ENCODE measurements around the gene GPR162. TPM values are rescaled to one million over a fixed set of nuclear protein-coding genes. Genes with fewer than 3 reads are reported as not detected.

Gene GPR162
- total RNA-seq, 1 donor from 2014 or later, result not detected

DNA sequence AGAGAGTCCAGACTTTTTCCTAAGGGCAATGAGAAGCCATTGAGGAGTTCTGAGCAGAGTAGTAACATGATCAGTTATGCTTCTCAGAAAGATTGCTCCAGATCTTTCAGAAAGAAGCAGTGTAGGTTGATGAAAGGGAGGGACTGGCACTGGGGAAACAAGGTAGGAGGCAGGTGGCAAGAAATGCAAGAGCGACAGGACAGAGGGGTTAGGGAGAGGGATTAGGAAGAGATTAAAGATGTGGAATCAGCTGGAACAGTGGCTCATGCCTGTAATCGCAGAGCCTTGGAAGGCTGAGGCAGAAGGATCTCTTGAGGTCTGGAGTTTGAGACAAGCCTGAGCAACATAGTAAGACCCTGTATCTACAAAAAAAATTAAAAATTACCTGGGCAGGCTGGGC lies 26.1 kb downstream of the GPR162 start:
- Histone ChIP-seq H3K4me3 (ENCODE audit: low read depth, low read length) (no peak overlapping the region), H3K36me3 (ENCODE audit: control insufficient read depth, insufficient read depth, low read length) (peaks cover 4% of the 10 kb centered on the region), H3K27me3 (ENCODE audit: control insufficient read depth, insufficient read depth, low read length) (no peaks in the 10 kb centered on the region)
- no peak for DNase-seq (ENCODE audit: low read depth)
- TF ChIP-seq, protein P1, sequence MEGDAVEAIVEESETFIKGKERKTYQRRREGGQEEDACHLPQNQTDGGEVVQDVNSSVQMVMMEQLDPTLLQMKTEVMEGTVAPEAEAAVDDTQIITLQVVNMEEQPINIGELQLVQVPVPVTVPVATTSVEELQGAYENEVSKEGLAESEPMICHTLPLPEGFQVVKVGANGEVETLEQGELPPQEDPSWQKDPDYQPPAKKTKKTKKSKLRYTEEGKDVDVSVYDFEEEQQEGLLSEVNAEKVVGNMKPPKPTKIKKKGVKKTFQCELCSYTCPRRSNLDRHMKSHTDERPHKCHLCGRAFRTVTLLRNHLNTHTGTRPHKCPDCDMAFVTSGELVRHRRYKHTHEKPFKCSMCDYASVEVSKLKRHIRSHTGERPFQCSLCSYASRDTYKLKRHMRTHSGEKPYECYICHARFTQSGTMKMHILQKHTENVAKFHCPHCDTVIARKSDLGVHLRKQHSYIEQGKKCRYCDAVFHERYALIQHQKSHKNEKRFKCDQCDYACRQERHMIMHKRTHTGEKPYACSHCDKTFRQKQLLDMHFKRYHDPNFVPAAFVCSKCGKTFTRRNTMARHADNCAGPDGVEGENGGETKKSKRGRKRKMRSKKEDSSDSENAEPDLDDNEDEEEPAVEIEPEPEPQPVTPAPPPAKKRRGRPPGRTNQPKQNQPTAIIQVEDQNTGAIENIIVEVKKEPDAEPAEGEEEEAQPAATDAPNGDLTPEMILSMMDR (IDR thresholded peaks at IDR 0.05; ENCODE audit: insufficient read depth, low read length, severe bottlenecking), result no peak
- FAIRE-seq, result no peak

DNA sequence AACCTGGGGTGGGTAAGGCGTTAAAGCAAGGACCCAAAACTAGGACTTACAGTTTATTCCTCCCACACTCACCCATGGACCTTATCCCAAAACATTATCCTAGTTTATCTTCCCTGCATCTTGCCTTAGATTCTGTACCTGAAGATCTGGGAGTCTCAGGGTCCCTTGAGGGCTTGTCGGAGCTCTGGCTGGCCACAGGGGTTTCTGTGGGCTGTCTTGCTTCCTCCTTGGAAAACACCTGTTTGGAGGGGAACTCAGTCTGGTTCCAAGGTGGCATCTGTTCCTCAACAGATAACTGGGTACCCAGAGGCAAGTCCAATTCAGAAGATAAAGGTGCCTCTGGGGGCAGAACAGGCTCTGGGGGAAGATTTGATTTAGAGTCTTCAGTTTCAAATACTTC lies 27.8 kb downstream of the GPR162 start:
- Histone ChIP-seq H3K4me3 (ENCODE audit: low read depth, low read length) (no peak overlapping the region), H3K27me3 (ENCODE audit: control insufficient read depth, insufficient read depth, low read length) (no peaks in the 10 kb centered on the region), H3K36me3 (ENCODE audit: control insufficient read depth, insufficient read depth, low read length) (peaks cover 4% of the 10 kb centered on the region)
- FAIRE-seq, result no peak
- TF ChIP-seq, protein P1 (IDR thresholded peaks at IDR 0.05; ENCODE audit: insufficient read depth, low read length, severe bottlenecking), result no peak
- no peak for DNase-seq (ENCODE audit: low read depth)

DNA sequence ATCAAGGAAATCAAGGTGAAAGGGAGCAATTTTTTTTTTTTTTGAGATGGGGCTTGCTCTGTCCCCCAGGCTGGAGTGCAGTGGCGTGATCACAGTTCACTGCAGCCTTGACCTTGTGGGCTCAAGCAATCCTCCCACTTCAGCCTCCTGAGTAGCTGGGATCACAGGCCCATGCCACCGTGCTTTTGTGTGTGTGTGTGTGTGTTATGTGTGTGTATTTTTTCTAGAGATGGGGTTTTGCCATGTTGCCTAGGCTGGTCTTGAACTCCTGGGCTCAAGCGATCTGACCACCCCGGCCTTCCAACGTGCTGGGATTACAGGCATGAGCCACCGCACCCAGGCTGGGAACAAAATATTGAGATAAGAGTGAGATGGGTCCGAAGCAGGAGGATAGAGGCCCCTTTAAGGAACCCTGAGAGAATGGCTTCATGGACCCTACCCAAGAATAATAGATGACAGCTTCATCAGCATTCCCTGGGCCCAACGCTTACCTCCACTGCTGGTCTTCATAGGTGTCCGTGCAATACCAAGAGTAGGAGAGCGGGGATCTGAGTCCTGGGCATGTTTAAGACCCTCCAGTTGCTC lies 28.4 kb downstream of the GPR162 start:
- H3K4me3 ChIP-seq (ENCODE audit: low read depth, low read length), result no peak overlapping the region
- TF ChIP-seq, protein P1 (IDR thresholded peaks at IDR 0.05; ENCODE audit: insufficient read depth, low read length, severe bottlenecking), result no peak
- no peaks in the 10 kb centered on the region for H3K27me3 ChIP-seq (ENCODE audit: control insufficient read depth, insufficient read depth, low read length)
- no peak for DNase-seq (ENCODE audit: low read depth)
- peaks cover 4% of the 10 kb centered on the region for H3K36me3 ChIP-seq (ENCODE audit: control insufficient read depth, insufficient read depth, low read length)
- FAIRE-seq, result no peak

DNA sequence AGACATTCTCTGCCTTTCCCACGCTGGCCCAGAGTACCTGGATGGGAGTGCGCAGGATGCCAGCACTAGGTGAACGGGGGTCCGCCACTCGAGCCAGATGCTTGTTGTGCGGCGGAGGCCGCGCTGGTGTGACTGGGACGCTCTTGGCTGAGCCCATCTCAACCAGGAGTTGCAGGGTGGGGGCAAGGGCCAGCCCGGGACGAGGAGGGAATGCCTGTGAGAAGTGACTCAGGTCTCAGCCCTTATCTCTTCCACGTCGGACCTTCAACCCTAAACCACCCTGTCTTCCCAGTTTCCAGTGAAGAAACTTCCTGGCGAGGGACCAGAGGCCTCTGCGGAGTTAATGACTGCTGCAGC lies 29.2 kb downstream of the GPR162 start:
- peak overlapping the region; percentile 79 for H3K4me3 ChIP-seq (ENCODE audit: low read depth, low read length)
- FAIRE-seq (no peak), DNase-seq (ENCODE audit: low read depth) (no peak)
- H3K27me3 ChIP-seq (ENCODE audit: control insufficient read depth, insufficient read depth, low read length), result no peaks in the 10 kb centered on the region
- H3K36me3 ChIP-seq (ENCODE audit: control insufficient read depth, insufficient read depth, low read length), result peaks cover 3% of the 10 kb centered on the region
- TF ChIP-seq, protein P1 (IDR thresholded peaks at IDR 0.05; ENCODE audit: insufficient read depth, low read length, severe bottlenecking), result no peak

DNA sequence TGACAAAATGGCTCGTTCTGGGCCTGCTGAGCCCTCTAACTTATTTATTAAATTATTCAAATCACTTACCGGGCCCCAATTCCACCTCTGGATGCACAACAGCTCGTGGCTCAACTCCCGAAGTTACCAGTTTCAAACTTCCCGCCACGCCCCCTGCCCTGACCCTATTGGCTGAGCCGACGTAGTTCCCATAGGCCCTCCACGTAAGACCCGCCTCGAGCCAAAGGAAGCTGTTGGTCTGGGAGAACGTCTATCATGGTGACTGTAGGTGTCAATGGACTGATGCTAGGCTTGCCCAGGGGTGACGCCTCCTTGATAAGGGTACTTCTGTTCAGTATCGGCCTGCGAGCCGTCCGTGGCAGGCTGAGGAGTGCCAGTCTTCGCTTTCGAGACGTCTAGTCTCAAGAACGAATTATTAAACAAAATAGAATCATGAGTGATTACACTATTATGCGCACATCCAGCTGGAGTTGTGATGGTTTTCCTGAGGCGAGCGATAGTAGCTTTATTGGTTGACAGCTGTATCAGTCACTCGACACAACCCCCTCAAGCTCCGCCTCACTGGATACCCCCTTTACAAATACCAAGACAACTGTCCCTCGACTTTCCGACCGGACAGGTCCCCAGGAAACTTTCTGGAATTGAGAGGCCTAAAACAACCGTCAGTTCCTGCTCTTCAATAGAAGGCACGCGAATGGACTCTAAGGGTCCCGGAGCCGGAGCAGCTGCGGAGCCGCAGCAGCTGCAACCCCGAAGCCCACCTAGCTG lies 29.7 kb downstream of the GPR162 start, which contains the start of gene CDCA3:
CDCA3 (minus strand) TSS at position 134 of the 768 bp plus-strand sequence. CDS start 334 bp downstream, outside the sequence.
- Histone ChIP-seq H3K36me3 (ENCODE audit: control insufficient read depth, insufficient read depth, low read length) (peaks cover 5% of the 10 kb centered on the region), H3K4me3 (ENCODE audit: low read depth, low read length) (peak within 1 kb of the TSS; percentile 79), H3K27me3 (ENCODE audit: control insufficient read depth, insufficient read depth, low read length) (no peaks in the 10 kb centered on the region)
- FAIRE-seq (no peak), DNase-seq (ENCODE audit: low read depth) (peak; percentile 98)
- TF ChIP-seq, protein P1 (IDR thresholded peaks at IDR 0.05; ENCODE audit: insufficient read depth, low read length, severe bottlenecking), result no peak
